MCF 10A (cell line): ENCODE data around the gene CCDC85C. TPM values are rescaled to one million over a fixed set of nuclear protein-coding genes. Genes with fewer than 3 reads are reported as not detected.
A peak's percentile ranks its signal among the peaks of the same experiment; 100 is the strongest.

Source experiments
- BruUV-seq: library from RNA; stranded (reverse); fragments of 400-500 nt; replicated peaks from 2 replicates; lab custom pipeline; 2021; lab: Mats Ljungman, UMichigan
- CTCF ChIA-PET: fragments of 300-600 bp; sonication (Branson Sonifier 250); formaldehyde crosslinking; extraction: SDS; loops from one replicate; lab custom pipeline; 2021; ENCODE audit warnings: antibody characterized with exemption, inconsistent platforms; lab: Yijun Ruan, JAX
- POLR2A ChIA-PET: fragments of 300-600, 350-650 bp; sonication (Branson Sonifier 250); formaldehyde crosslinking; extraction: SDS; loops from one replicate; lab custom pipeline; 2020; ENCODE audit warnings: antibody characterized with exemption, inconsistent platforms; lab: Yijun Ruan, JAX
- DNase-seq: peaks from one replicate; pipeline ENCODE4 v3.0.0-alpha.2; 2018; ENCODE audit not compliant: unreplicated experiment
- H3K27ac Mint-ChIP-seq: one replicate; pipeline ENCODE4 v1.8.0; 2022; ENCODE audit warnings: mild to moderate bottlenecking, low read depth, mixed read lengths; ENCODE audit not compliant: unreplicated experiment
- H3K27me3 Mint-ChIP-seq: one replicate; pipeline ENCODE4 v1.8.0; 2022; ENCODE audit warnings: mixed read lengths; ENCODE audit not compliant: insufficient read depth, unreplicated experiment
- H3K36me3 Mint-ChIP-seq: one replicate; pipeline ENCODE4 v1.8.0; 2022; ENCODE audit warnings: mild to moderate bottlenecking, moderate library complexity, mixed read lengths; ENCODE audit not compliant: insufficient read depth, unreplicated experiment
- H3K4me1 Mint-ChIP-seq: one replicate; pipeline ENCODE4 v1.8.0; 2022; ENCODE audit warnings: mixed read lengths; ENCODE audit not compliant: insufficient read depth, unreplicated experiment
- H3K4me3 Mint-ChIP-seq: one replicate; pipeline ENCODE4 v1.8.0; 2022; ENCODE audit warnings: mild to moderate bottlenecking, moderate library complexity, mixed read lengths; ENCODE audit not compliant: unreplicated experiment
- H3K9me3 Mint-ChIP-seq: one replicate; pipeline ENCODE4 v1.8.0; 2022; ENCODE audit warnings: mixed read lengths; ENCODE audit not compliant: unreplicated experiment
- intact Hi-C: fragments of 100-400 bp; cut with micrococcal nuclease; formaldehyde crosslinking; loops from 2 replicates; pipeline ENCODE4 v1.14.1; 2022
- total RNA-seq: library from RNA; stranded (reverse); gene quantifications from 2 replicates; pipeline ENCODE4 v1.2.3, GENCODE V29; 2022
- TF ChIP-seq, protein P1 (sequence below): fragments of 200-600 bp; IDR thresholded peaks from one replicate; pipeline ENCODE4 v1.8.0; 2022; ENCODE audit warnings: antibody characterized with exemption, mild to moderate bottlenecking; ENCODE audit not compliant: unreplicated experiment

CCDC85C gene
- total RNA-seq, 1 experiment from 2014 or later, result 29.9 TPM

DNA sequence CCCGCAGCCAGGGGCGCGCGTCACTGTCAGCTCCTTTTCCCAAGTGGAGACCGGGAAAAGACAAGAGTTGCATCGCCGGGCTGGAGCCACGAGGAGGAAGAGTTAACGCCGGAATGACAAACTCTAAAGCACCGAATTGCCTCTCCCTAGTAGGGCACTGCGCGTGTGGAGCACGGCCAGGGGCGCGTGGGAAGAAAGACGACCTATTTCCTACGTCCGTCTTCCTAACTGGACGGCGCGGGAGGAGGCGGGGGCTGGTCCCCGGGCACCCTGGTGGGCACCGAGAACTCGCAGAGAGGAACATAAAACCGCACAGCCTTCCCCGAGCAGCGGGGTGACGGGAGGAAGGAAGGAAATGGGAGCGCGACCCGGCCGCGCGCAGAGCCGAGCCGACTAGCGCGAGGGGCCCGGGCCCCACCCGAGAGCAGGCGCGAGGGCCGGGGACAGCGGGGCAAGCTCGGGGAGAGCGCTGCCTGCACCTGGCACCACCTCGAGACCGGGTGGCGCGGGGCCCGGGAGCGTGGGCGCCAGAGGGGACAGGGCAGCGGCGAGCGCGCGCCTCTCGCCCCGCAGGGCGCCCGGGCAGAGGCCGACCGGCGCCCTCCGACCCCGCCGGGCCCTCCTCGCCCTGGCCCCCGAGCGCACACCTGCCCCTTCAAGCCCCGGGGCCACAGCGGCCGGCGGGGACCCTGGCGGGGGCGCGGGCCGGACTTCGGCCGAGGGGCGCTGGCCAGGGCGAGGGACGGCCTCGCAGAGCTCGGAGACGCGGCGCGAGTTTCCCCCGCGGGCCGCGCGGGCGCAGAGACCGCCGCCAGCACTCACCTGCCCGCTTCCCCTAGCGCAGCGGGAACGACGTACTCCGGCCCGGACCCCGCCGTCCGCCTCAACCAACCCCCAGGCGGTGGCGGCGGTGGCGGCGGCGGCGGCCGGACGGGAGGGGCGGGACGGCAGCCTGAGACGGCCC is 123.8 kb downstream of the CCDC85C start, which contains the start of gene SETD3:
TSS of gene SETD3 (minus strand) at position 954 of the 964 bp plus-strand sequence. CDS start 15,054 bp downstream, outside the sequence.
- BruUV-seq, result no TSS peak
- Mint-ChIP-seq H3K27me3 (no peaks in the 10 kb centered on the region), H3K9me3 (no peaks in the 10 kb centered on the region), H3K4me1 (peaks cover 42% of the 10 kb centered on the region), H3K4me3 (peak within 1 kb of the TSS; percentile 95), H3K36me3 (peaks cover 16% of the 10 kb centered on the region), H3K27ac (peak within 1 kb of the TSS; percentile 97)
- CTCF ChIA-PET, result interaction anchor here (0.6 to 1.1 kb wide), 3 partner anchors 16 to 421 kb away, joined by 3 to 4 read pairs (median 4); no protein-coding TSS in a partner anchor
- POLR2A ChIA-PET, result interaction anchor here (0.6 to 4.7 kb wide), 30 partner anchors 8 to 982 kb away, joined by 3 to 32 read pairs (median 4); partner anchors contain the start of genes CCDC85C and CYP46A1
- DNase-seq, result peak; percentile 51
- intact Hi-C loops, result no loop called here
- TF ChIP-seq, protein P1, sequence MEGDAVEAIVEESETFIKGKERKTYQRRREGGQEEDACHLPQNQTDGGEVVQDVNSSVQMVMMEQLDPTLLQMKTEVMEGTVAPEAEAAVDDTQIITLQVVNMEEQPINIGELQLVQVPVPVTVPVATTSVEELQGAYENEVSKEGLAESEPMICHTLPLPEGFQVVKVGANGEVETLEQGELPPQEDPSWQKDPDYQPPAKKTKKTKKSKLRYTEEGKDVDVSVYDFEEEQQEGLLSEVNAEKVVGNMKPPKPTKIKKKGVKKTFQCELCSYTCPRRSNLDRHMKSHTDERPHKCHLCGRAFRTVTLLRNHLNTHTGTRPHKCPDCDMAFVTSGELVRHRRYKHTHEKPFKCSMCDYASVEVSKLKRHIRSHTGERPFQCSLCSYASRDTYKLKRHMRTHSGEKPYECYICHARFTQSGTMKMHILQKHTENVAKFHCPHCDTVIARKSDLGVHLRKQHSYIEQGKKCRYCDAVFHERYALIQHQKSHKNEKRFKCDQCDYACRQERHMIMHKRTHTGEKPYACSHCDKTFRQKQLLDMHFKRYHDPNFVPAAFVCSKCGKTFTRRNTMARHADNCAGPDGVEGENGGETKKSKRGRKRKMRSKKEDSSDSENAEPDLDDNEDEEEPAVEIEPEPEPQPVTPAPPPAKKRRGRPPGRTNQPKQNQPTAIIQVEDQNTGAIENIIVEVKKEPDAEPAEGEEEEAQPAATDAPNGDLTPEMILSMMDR, result no peak

DNA sequence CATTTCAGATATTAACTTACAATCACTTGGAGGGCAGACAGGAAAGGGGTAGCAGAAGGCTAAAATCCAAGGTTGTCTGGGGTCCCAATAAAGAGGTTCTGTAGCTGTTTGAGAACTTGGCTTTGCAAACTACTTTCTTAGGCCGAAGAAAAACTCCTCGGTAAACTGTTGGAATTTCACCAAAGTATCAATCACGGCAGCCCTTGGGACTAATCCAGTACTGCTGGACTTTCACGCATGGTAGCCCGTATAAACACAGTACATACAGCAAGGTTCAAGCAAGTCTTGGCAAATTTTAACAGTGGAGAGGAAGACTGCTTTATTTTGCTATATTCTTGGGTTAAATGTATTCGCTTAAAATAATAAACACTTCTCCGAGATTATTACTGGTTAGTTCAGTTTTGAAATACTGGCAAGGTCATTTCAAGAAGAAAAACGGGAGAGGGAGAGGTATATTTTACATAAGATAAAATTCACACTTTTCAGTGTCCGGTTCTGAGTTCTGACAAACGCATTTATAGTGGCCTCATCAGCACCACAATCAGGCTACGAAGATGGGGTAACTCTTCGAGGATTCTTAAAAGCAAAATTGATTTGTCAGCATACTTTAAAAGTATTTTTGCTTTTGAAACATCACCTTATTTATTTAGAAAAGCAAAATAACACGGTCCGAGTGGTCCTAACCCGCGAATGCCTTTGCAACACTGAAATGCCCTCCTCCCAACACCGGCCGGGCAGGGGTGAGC is 124.7 kb downstream of the CCDC85C start:
- Mint-ChIP-seq H3K27ac (peak overlapping the region; percentile 81), H3K4me3 (peak overlapping the region; percentile 95), H3K36me3 (peaks cover 16% of the 10 kb centered on the region), H3K4me1 (peaks cover 41% of the 10 kb centered on the region), H3K27me3 (no peaks in the 10 kb centered on the region), H3K9me3 (no peaks in the 10 kb centered on the region)
- TF ChIP-seq, protein P1, result no peak
- intact Hi-C loops, result no loop called here
- POLR2A ChIA-PET, result interaction anchor here (0.6 to 4.7 kb wide), 6 partner anchors 12 to 770 kb away, joined by 3 to 32 read pairs (median 4); no protein-coding TSS in a partner anchor
- CTCF ChIA-PET, result no interaction called here
- DNase-seq, result no peak
- BruUV-seq, result no TSS peak

GRCh38 chr14:99478128-99478527 is 125.9 kb downstream of the CCDC85C start:
- Mint-ChIP-seq H3K4me1 (peaks cover 29% of the 10 kb centered on the region), H3K4me3 (peak overlapping the region; percentile 95), H3K27me3 (no peaks in the 10 kb centered on the region), H3K36me3 (peaks cover 11% of the 10 kb centered on the region), H3K9me3 (no peaks in the 10 kb centered on the region), H3K27ac (no peak overlapping the region)
- POLR2A ChIA-PET, result no interaction called here
- intact Hi-C loops, result no loop called here
- no peak for DNase-seq
- no TSS peak for BruUV-seq
- TF ChIP-seq, protein P1, result no peak
- CTCF ChIA-PET, result interaction anchor here (0.6 kb wide), 1 partner anchor 39 kb away, joined by 4 read pairs; no protein-coding TSS in a partner anchor
